HUES64 (cell line): ENCODE data around the gene RPRD2.

Source experiments
- H3K27ac ChIP-seq: 2 replicates; pipeline ENCODE4 v1.7.0; 2013; ENCODE audit warnings: low read depth, low read length, inconsistent platforms
- H3K27me3 ChIP-seq: 2 replicates; pipeline ENCODE4 v1.6.1; 2013; ENCODE audit warnings: mild to moderate bottlenecking, low read length; ENCODE audit not compliant: insufficient read depth
- H3K36me3 ChIP-seq: 2 replicates; pipeline ENCODE4 v1.6.1; 2013; ENCODE audit warnings: mild to moderate bottlenecking, low read length; ENCODE audit not compliant: insufficient read depth
- H3K4me1 ChIP-seq: 2 replicates; pipeline ENCODE4 v1.6.1; 2013; ENCODE audit warnings: mild to moderate bottlenecking, low read length, moderate library complexity; ENCODE audit not compliant: insufficient read depth
- H3K4me3 ChIP-seq: 2 replicates; pipeline ENCODE4 v1.5.1; 2013; ENCODE audit warnings: mild to moderate bottlenecking, low read length, moderate library complexity
- H3K9ac ChIP-seq: 2 replicates; pipeline ENCODE4 v1.6.1; 2013; ENCODE audit warnings: mild to moderate bottlenecking, low read depth, low read length
- H3K9me3 ChIP-seq: 2 replicates; pipeline ENCODE4 v1.6.1; 2013; ENCODE audit warnings: low read depth, low read length; ENCODE audit not compliant: insufficient read depth
- WGBS: fragments of 150-250, 120-280 bp; methylation state at CpG from one replicate; pipeline ENCODE4 v1.1.7; 2013; ENCODE audit warnings: missing lambda C conversion rate; 5-methylcytosine and 5-hydroxymethylcytosine counted together

The RPRD2 gene

GRCh38 chr1:150487763-150488115 lies 123.8 kb downstream of the RPRD2 start:
- no peaks in the 10 kb centered on the region for H3K27me3 ChIP-seq

GRCh38 chr1:150493175-150493574 lies 129.2 kb downstream of the RPRD2 start:
- Histone ChIP-seq H3K9me3 (no peaks in the 10 kb centered on the region), H3K4me1 (no peaks in the 10 kb centered on the region), H3K9ac (no peak overlapping the region), H3K36me3 (peaks cover 72% of the 10 kb centered on the region), H3K4me3 (no peak overlapping the region), H3K27ac (no peak overlapping the region), H3K27me3 (no peaks in the 10 kb centered on the region)
- 94% methylated on average over 8 of the region's 8 CpGs for WGBS

More at GRCh38 chr1:150487763-150488115, 123.8 kb downstream of the RPRD2 start:
- Histone ChIP-seq H3K27ac (peak overlapping the region; percentile 25; the same call in 1 of the 2 replicates), H3K9me3 (no peaks in the 10 kb centered on the region), H3K36me3 (peaks cover 38% of the 10 kb centered on the region), H3K9ac (peak overlapping the region; percentile 79), H3K4me1 (no peaks in the 10 kb centered on the region), H3K4me3 (peak overlapping the region; percentile 73)
- 6% methylated on average over 7 of the region's 7 CpGs for WGBS

- no peaks in the 10 kb centered on the region for H3K4me1 ChIP-seq
- no peak overlapping the region for H3K27ac ChIP-seq
- no peak overlapping the region for H3K9ac ChIP-seq
- WGBS, result 96% methylated on average over 10 of the region's 10 CpGs
- H3K9me3 ChIP-seq, result no peaks in the 10 kb centered on the region
- H3K4me3 ChIP-seq, result no peak overlapping the region
- no peaks in the 10 kb centered on the region for H3K27me3 ChIP-seq
- H3K36me3 ChIP-seq, result peaks cover 67% of the 10 kb centered on the region
Observed at GRCh38 chr1:150498342-150498741, 134.4 kb downstream of the RPRD2 start.

- Histone ChIP-seq H3K4me1 (peaks cover 6% of the 10 kb centered on the region; the same call in 1 of the 2 replicates), H3K36me3 (peaks cover 53% of the 10 kb centered on the region), H3K27ac (no peak overlapping the region), H3K9me3 (no peaks in the 10 kb centered on the region), H3K27me3 (no peaks in the 10 kb centered on the region), H3K4me3 (no peak overlapping the region), H3K9ac (no peak overlapping the region)
- WGBS, result 92% methylated on average over 6 of the region's 6 CpGs
Observed at GRCh38 chr1:150505431-150505830, 141.5 kb downstream of the RPRD2 start.

- Histone ChIP-seq H3K27ac (0 out of 2 replicates have a peak within 1 kb of the TSS, but pooled peaks have one; percentile 25), H3K4me1 (peaks cover 6% of the 10 kb centered on the region; the same call in 1 of the 2 replicates), H3K4me3 (no peak within 1 kb of the TSS), H3K9me3 (no peaks in the 10 kb centered on the region), H3K9ac (no peak within 1 kb of the TSS), H3K36me3 (peaks cover 33% of the 10 kb centered on the region), H3K27me3 (no peaks in the 10 kb centered on the region)
- 82% methylated on average over 5 of the region's 7 CpGs for WGBS
Observed at GRCh38 chr1:150507912-150508864, 144.2 kb downstream of the RPRD2 start, which contains the start of gene ECM1. TSS of gene ECM1 (plus strand) at chr1:150508109. CDS start at chr1:150508210, 101 bp downstream.

- no peak overlapping the region for H3K27ac ChIP-seq
- H3K27me3 ChIP-seq, result no peaks in the 10 kb centered on the region
- no peak overlapping the region for H3K9ac ChIP-seq
- peaks cover 6% of the 10 kb centered on the region; the same call in 1 of the 2 replicates for H3K4me1 ChIP-seq
- H3K4me3 ChIP-seq, result no peak overlapping the region
- peaks cover 29% of the 10 kb centered on the region for H3K36me3 ChIP-seq
- WGBS, result 78% methylated on average over 4 of the region's 4 CpGs
- H3K9me3 ChIP-seq, result no peaks in the 10 kb centered on the region
Observed at GRCh38 chr1:150508982-150509381, 145.0 kb downstream of the RPRD2 start.

GRCh38 chr1:150511551-150511950 lies 147.6 kb downstream of the RPRD2 start:
- 96% methylated on average over 12 of the region's 12 CpGs for WGBS
- Histone ChIP-seq H3K27ac (no peak overlapping the region), H3K4me1 (peaks cover 7% of the 10 kb centered on the region; the same call in 1 of the 2 replicates)

GRCh38 chr1:150511985-150512660 lies 148.2 kb downstream of the RPRD2 start:
- H3K4me1 ChIP-seq, result peaks cover 9% of the 10 kb centered on the region; the same call in 1 of the 2 replicates
- no peak overlapping the region for H3K4me3 ChIP-seq
- no peaks in the 10 kb centered on the region for H3K27me3 ChIP-seq
- no peaks in the 10 kb centered on the region for H3K9me3 ChIP-seq
- H3K9ac ChIP-seq, result no peak overlapping the region
- WGBS, result 90% methylated on average over 17 of the region's 17 CpGs
- no peak overlapping the region for H3K27ac ChIP-seq
- no peaks in the 10 kb centered on the region for H3K36me3 ChIP-seq

More at GRCh38 chr1:150511551-150511950, 147.6 kb downstream of the RPRD2 start:
- Histone ChIP-seq H3K36me3 (peaks cover 5% of the 10 kb centered on the region), H3K9me3 (no peaks in the 10 kb centered on the region), H3K4me3 (no peak overlapping the region), H3K27me3 (no peaks in the 10 kb centered on the region), H3K9ac (no peak overlapping the region)

- Histone ChIP-seq H3K27me3 (no peaks in the 10 kb centered on the region), H3K36me3 (no peaks in the 10 kb centered on the region), H3K9ac (no peak overlapping the region), H3K9me3 (no peaks in the 10 kb centered on the region), H3K27ac (no peak overlapping the region), H3K4me3 (no peak overlapping the region), H3K4me1 (peaks cover 9% of the 10 kb centered on the region; the same call in 1 of the 2 replicates)
- WGBS, result 96% methylated on average over 2 of the region's 2 CpGs
Observed at GRCh38 chr1:150512846-150513245, 148.9 kb downstream of the RPRD2 start.

- H3K36me3 ChIP-seq, result no peaks in the 10 kb centered on the region
- peaks cover 6% of the 10 kb centered on the region; the same call in 1 of the 2 replicates for H3K4me1 ChIP-seq
- H3K27me3 ChIP-seq, result no peaks in the 10 kb centered on the region
- 91% methylated on average over 7 of the region's 7 CpGs for WGBS
- H3K9me3 ChIP-seq, result no peaks in the 10 kb centered on the region
- H3K4me3 ChIP-seq, result no peak overlapping the region
- H3K27ac ChIP-seq, result no peak overlapping the region
- no peak overlapping the region for H3K9ac ChIP-seq
Observed at GRCh38 chr1:150513351-150513791, 149.4 kb downstream of the RPRD2 start.

- Histone ChIP-seq H3K27me3 (no peaks in the 10 kb centered on the region), H3K4me3 (no peak overlapping the region), H3K4me1 (peaks cover 6% of the 10 kb centered on the region; the same call in 1 of the 2 replicates), H3K9ac (no peak overlapping the region), H3K36me3 (no peaks in the 10 kb centered on the region), H3K27ac (no peak overlapping the region), H3K9me3 (no peaks in the 10 kb centered on the region)
- WGBS, result 92% methylated on average over 9 of the region's 9 CpGs
Observed at GRCh38 chr1:150514260-150514659, 150.3 kb downstream of the RPRD2 start.
